Gastroesophageal sphincter (tissue), 3 donors: Measurements from ENCODE around the gene SCN8A.

Source experiments
- POLR2A ChIP-seq, 2 donors: fragments of 450-650 bp; IDR thresholded peaks; one replicate each; pipeline ENCODE4 v1.6.1; 2017; ENCODE audit warnings: antibody characterized with exemption in 2 of 2, mild to moderate bottlenecking in 2 of 2, moderate library complexity in 1 of 2
- TF ChIP-seq, protein P1 (sequence below), 4 experiments: fragments of 200-600 bp in 2 of 4; fragments of 450-650 bp in 2 of 4; sonication (generic) in 1 of 4; IDR thresholded peaks; one replicate each; pipeline ENCODE4 v1.5.1; 2017 to 2019; ENCODE audit warnings: antibody characterized with exemption in 4 of 4, mild to moderate bottlenecking in 2 of 4, moderate library complexity in 2 of 4

DNA sequence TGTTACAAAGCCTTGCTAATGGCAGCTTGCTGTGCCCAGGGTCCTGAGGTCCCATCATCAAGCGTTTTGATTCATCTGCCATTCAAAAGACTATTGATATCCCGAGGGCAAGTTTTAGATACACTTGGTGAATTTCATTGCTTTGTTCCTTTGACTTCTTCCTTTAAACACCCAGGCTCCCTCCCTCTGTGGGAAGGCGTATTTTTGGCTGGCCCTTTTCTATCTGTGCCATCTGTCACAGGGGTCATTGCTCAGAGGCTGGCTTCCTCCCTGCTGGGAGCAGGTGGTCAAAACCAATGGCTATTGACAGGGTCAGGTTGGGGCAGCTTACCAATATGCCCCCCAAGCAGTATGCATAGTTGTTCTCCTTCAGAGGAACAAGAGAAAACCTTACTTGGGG, 40.0 kb downstream of the SCN8A start:
- TF ChIP-seq, protein P1, sequence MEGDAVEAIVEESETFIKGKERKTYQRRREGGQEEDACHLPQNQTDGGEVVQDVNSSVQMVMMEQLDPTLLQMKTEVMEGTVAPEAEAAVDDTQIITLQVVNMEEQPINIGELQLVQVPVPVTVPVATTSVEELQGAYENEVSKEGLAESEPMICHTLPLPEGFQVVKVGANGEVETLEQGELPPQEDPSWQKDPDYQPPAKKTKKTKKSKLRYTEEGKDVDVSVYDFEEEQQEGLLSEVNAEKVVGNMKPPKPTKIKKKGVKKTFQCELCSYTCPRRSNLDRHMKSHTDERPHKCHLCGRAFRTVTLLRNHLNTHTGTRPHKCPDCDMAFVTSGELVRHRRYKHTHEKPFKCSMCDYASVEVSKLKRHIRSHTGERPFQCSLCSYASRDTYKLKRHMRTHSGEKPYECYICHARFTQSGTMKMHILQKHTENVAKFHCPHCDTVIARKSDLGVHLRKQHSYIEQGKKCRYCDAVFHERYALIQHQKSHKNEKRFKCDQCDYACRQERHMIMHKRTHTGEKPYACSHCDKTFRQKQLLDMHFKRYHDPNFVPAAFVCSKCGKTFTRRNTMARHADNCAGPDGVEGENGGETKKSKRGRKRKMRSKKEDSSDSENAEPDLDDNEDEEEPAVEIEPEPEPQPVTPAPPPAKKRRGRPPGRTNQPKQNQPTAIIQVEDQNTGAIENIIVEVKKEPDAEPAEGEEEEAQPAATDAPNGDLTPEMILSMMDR (IDR thresholded peaks at IDR 0.05) = no peak
- no peak for TF ChIP-seq POLR2A (IDR thresholded peaks at IDR 0.05)
